ENCODE measurements around the gene TLDC2. TPM values are rescaled to one million over a fixed set of nuclear protein-coding genes. Genes with fewer than 3 reads are reported as not detected.

TLDC2 gene
- total RNA-seq, 1 donor from 2014 or later = 1.3 TPM

GRCh38 chr20:36880741-36881250 is 4.9 kb downstream of the TLDC2 start:
- Histone ChIP-seq H3K27me3 (ENCODE audit: low read depth) (no peaks in the 10 kb centered on the region), H3K36me3 (no peaks in the 10 kb centered on the region), H3K4me3 (no peak overlapping the region), H3K4me1 (no peaks in the 10 kb centered on the region), H3K27ac (no peak overlapping the region), H3K9me3 (no peaks in the 10 kb centered on the region)
- intact Hi-C loops (cut with DNase I) = no loop called here
- DNase-seq (no peak), ATAC-seq (no peak)
- TF ChIP-seq CTCF (IDR thresholded peaks at IDR 0.05) = no peak

- TF ChIP-seq CTCF (IDR thresholded peaks at IDR 0.05) = no peak
- no peak for ATAC-seq
- Histone ChIP-seq H3K4me1 (no peaks in the 10 kb centered on the region), H3K27me3 (ENCODE audit: low read depth) (no peaks in the 10 kb centered on the region), H3K4me3 (no peak overlapping the region), H3K27ac (no peak overlapping the region), H3K9me3 (no peaks in the 10 kb centered on the region), H3K36me3 (no peaks in the 10 kb centered on the region)
- intact Hi-C loops (cut with DNase I) = no loop called here
- DNase-seq = no peak
Measured at GRCh38 chr20:36881331-36881730, 5.4 kb downstream of the TLDC2 start.

GRCh38 chr20:36881888-36882287 is 6.0 kb downstream of the TLDC2 start:
- ATAC-seq (no peak), DNase-seq (no peak)
- no peak for TF ChIP-seq CTCF (IDR thresholded peaks at IDR 0.05)
- no peak overlapping the region for H3K4me3 ChIP-seq
- H3K9me3 ChIP-seq = no peaks in the 10 kb centered on the region
- no peak overlapping the region for H3K27ac ChIP-seq
- no peaks in the 10 kb centered on the region for H3K4me1 ChIP-seq
- no peaks in the 10 kb centered on the region for H3K36me3 ChIP-seq
- intact Hi-C loops (cut with DNase I) = no loop called here
- no peaks in the 10 kb centered on the region for H3K27me3 ChIP-seq (ENCODE audit: low read depth)

GRCh38 chr20:36883977-36884535 is 8.1 kb downstream of the TLDC2 start:
- peaks cover 4% of the 10 kb centered on the region for H3K36me3 ChIP-seq
- intact Hi-C loops (cut with DNase I) = no loop called here

GRCh38 chr20:36885356-36885755 is 9.4 kb downstream of the TLDC2 start:
- DNase-seq (no peak), ATAC-seq (no peak)
- Histone ChIP-seq H3K9me3 (no peaks in the 10 kb centered on the region), H3K36me3 (peaks cover 17% of the 10 kb centered on the region), H3K27me3 (ENCODE audit: low read depth) (no peaks in the 10 kb centered on the region), H3K4me1 (peaks cover 5% of the 10 kb centered on the region), H3K4me3 (no peak overlapping the region), H3K27ac (no peak overlapping the region)
- TF ChIP-seq CTCF (IDR thresholded peaks at IDR 0.05) = no peak
- intact Hi-C loops (cut with DNase I) = no loop called here

More at GRCh38 chr20:36883977-36884535, 8.1 kb downstream of the TLDC2 start:
- Histone ChIP-seq H3K4me3 (no peak overlapping the region), H3K4me1 (peaks cover 5% of the 10 kb centered on the region), H3K27ac (no peak overlapping the region), H3K9me3 (no peaks in the 10 kb centered on the region), H3K27me3 (ENCODE audit: low read depth) (no peaks in the 10 kb centered on the region)
- ATAC-seq = no peak
- TF ChIP-seq CTCF (IDR thresholded peaks at IDR 0.05) = no peak
- no peak for DNase-seq

Measured in lower lobe of right lung (tissue), 2 donors.